Stimulated activated CD8-positive, alpha-beta memory T cell treated with anti-CD3 and anti-CD28 coated beads, Interleukin-2, amount 100 ng/mL, for 1 hour (primary cell): ENCODE data around the gene TRAF3IP1.
A peak's percentile ranks its signal among the peaks of the same experiment; 100 is the strongest.

Experiments used
- DNase-seq, 2 donors: peaks; one replicate each; pipeline ENCODE4 v3.0.0-alpha.2; 2020; ENCODE audit warnings: low read depth in 2 of 2

The TRAF3IP1 gene

DNA sequence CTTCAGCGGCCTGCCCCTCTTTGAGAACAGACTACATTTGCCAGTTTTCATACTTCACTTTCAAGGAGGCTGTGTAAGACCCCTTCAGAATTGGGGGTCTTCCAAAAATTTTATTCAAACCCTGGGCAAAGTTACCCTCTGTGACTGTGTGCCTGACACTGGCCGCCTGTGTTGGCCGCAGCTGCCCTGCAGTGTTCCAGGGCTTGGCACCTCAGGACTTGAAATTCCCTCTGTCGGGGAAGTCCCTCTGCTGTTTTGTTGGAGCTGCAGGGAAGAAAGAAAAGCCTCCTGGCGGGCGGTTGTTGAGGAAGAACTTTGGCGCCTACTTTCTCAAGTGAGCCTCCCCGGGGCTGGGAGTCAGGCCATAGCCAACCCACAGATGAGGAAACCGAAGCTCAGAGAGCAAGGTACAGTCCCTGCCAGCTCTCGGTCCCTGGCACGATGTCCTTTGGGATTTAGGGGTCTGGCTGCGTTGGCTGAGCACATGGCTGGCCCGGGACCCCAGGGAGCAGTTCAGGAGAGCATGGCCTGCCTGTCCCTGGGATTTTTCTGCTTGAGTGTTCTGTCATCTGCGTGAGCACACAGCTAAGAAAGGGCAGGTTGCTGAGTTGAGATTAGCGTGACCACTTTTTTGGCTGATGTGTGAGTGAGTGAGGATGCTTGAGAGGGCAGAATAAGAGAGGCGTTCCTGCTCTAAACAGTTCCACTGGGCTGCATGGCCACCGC is 88.5 kb downstream of the TRAF3IP1 start:
- DNase-seq: no peak

DNA sequence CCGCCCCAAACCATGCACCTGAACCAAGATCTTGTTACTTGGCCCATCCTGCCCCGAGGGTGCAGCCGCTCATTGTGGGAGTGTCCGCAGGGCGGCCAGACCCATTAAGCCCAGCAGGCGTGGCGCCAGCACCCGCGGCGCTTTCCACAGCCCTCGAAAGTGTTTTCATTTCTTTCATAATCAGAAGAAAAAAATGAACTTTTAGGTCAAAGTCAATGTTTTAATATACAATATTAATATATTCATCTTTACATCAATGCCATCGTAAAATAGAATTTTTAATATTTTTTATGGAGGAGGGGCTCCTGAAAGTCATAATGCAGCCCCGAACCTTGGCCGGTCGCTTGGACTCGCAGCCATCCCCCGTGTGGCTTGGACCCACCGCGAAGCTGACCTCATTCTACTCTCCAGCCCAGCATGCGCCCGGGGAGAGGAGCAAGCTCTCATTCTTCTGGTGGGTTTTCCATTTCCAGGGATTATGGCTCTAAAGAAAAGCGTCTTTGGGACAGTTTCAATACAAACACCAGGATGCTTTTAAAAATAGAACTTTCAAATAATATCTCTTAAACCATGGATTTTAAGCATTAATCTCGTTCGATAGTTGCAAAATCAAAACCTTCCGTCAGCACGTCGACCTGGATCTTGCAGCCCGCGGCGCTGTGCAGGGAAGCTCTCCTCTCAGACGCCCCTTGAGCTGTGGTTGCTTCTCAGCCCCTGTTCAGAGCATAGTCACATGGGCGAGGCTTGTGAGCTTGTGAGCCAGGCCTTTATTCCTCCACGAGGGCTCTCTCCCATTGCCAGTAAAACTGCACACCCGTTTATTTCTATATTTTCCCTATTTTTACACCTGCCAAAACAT is 89.3 kb downstream of the TRAF3IP1 start:
- no peak for DNase-seq

DNA sequence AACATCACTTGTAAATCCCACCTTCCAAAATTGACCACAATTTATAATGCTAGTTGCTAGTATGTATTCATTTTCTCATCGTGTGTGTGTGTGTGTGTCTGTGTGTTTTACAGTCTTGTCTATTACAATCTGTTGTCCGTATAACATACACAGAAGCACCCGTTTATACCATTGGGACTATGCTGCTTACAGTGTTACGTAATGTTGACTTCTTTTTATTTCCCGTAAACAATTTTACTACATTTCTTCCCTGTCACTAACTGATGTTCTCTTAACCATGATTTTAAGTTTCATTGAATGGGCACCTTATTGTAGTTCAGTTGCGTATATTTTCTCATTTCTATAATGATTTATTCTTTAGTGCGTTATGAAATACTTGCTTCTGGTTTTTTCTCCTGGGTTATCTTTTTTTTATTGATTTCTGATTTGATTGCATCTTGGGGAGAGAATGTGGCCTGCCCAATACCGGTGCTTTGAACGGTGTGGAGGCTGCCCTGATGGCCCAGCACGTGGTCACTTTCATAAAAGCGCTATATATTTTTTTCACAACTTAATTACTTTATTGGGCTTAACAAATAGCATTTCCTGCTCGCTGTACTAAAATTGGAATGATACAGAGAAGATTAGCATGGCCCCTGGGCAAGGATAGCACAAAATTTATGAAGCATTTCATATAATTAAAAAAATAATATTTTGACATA is 91.9 kb downstream of the TRAF3IP1 start:
- no peak for DNase-seq

DNA sequence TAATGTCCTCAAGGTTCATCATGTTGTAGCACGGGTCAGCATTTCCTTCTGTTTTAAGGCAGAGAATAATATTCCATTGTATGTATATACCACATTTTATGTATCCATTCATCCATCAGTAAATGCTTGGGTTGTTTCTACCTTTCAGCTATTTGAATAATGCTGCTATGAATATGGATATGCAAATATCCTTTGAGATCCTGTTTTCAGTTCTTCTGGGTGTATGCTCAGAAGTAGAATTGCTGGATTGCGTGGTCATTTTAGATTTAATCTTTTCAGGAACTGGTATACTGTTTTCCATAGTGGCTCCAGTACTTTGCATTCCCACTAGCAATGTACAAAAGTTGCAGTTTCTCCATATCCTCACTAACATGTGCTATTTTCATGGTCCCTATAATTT is 93.0 kb downstream of the TRAF3IP1 start:
- no peak for DNase-seq

DNA sequence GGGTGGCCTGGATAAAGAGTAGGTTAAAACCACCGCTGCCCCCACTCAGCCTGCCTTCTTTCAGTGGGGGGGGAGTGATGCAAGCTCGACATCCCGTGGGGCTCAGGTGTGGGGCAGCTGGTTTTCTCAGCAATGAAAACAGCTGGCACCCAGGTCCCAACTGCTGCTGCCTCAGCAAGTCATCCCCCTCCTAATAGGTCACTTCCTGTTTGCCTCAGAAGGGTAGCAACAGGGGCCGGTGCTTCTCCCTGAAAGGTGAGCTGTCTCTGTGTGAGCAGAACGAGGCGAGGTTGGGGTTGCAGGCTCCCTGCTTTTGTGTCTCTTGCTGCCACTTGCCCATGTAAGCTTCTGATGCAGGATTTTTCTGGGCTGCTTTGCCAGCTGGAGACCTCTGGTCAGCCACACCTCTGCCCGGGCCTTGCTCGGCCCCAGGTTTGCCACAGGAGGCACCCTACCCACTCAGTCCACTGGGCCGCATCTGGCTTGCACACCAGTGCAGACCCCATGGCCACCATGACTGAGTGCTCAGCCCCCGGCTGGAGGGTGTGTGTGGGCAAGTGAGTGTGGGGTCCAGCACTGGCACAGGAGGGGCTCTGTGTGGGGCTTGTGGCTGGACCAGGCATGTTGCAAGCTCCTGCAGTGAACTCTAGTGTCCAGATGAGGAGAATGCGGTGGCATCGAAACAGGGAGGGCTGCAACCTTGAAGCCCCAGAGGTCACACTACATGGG is 94.9 kb downstream of the TRAF3IP1 start:
- no peak for DNase-seq

DNA sequence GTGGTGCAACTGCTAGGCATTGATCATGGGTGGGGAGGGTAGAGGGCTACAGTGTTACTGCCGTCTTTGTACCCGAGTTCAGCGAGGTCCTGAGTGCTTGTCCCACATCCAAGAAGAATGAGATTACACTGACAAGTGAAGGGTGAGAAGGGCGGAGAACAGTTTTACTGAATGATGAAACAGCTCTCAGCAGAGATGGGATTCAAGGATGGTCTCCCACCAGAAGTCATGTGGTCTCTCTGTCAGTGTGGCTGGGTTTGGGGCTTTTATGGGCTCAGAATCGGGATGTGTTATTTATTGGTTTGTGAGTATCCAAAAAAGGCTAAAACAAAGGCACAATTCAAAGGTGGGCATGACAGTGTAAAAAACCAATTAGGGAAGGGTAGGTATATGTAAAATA is 95.6 kb downstream of the TRAF3IP1 start:
- no peak for DNase-seq

DNA sequence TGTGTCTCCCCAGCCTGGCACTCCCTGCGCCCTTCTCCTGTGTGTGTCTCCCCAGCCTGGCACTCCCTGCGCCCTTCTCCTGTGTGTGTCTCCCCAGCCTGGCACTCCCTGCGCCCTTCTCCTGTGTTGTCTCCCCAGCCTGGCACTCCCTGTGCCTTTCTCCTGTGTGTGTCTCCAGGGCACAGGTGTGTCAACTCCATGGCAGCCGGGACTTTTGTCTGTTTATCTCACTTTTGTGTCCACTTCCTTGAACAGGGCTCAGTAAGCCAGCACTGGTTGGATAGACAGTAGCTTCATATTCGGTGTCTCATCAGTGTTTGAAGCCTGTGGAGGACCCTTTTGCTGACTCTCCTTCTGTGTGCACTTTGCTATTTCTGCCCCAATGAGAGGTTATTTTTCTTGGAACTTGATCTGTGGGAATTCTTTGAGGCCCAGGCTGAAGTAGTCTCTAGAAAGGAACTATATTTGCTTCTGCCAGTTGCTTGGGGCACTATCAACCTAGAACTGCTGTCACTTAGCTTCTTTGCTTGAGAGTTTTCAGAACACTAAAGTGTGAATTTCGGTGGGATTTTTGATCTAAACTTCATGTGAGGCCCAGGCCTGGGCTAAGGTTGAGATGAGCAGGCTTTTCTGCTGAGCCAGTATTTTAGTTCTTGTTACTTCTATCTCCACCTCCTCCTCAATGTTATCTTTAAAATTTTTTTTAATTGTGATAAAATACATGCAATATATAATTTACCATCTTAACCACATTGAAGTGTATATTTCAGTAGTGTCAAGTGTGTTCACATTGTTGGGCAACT is 98.1 kb downstream of the TRAF3IP1 start:
- no peak for DNase-seq

DNA sequence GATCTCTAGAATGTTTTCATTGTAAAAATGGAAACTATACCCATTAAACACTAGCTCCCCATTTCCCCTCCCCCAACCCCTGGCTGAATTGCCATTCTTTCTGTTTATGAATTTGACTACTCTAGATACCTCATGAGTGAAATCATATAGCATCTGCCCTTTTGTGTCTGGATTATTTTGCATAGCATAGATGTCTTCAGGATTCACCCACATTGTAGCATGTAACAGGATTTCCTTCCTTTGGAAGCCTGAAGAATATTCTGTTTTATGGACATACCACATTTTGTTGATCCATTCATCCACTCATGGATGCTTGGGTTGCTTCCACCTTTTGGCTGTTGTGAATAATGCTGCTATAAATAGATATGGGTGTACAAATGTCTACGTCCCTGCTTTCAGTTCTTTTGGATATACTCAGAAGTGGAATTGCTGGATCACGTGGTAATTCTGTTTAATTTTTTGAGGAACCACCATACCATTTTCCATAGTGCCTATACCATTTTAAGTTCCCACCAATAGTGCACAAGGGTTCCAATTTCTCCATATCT is 98.8 kb downstream of the TRAF3IP1 start:
- no peak for DNase-seq

DNA sequence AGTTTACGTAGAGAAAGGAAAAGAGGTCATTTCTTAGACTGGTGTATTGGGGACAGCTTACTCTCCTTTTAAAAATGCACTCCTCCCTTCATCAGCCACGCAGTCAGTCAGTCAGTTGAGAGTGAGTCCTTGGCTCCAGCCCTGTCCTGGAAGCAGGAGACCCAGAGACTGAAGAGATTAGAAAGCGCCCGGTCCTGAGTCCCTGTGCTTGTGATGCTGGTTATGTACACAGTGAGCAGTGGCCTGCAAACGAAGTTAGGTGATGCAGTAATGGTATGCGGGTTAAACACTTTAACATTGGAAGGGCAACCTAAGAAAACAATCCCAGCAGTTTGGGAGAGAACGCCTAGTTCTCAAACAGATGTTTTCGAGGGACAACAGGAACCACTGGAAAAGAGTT is 100.1 kb downstream of the TRAF3IP1 start:
- DNase-seq: no peak

DNA sequence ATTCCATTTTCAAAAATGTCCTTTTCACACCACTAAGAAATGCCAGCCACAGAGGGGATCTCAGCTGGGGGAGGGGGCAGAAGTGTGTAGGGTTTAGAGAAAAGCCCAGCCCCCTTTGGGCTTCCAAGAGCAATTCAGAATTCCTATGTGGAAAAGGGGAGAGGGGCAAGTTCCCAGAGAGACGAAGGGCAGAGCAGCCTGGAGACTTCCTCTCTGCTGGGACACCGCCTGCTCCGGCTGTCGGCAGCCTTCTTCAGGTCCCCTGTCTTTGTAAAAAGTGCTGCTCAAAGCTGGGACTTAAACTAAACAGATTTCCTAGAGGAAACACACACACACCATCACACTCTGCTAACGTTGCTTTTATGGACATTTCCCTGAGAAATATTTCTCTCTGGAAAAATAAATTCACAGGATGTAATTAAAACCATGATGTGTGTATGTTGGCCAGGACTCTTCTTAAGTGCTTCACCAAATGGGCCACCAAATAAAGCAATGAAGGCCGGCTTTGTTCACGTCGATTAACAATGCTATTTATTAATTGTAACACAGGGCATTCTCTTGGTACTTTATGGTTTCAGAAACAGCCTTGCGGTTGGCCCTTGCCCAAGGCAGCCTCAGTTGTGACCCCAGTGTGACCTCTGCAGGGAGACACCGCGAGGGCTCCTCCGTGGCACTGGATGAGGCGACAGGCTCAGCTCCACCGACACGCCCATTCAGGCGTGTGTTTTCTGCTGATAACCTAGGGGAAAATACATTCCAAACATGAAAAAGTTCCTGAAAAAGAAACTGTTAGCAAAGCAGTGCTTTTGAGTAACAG is 100.8 kb downstream of the TRAF3IP1 start:
- DNase-seq: no peak

DNA sequence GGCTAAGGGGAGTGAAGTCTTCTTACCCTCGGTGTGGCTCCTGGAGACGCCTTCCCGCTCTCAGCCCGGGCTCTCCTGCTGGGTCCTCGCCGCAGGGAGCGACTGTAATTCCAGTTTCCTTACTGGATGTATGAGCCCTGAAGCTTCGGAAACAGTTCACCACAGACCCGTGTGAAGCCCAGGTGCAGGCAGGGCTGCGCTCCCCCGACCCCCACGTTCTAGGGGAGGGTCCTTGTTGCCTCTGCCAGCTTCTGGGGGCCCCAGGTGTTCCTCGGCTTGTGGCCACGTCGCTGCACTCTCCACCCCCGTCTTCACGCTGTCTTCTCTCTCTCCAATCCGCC is 101.3 kb downstream of the TRAF3IP1 start:
- DNase-seq: no peak

DNA sequence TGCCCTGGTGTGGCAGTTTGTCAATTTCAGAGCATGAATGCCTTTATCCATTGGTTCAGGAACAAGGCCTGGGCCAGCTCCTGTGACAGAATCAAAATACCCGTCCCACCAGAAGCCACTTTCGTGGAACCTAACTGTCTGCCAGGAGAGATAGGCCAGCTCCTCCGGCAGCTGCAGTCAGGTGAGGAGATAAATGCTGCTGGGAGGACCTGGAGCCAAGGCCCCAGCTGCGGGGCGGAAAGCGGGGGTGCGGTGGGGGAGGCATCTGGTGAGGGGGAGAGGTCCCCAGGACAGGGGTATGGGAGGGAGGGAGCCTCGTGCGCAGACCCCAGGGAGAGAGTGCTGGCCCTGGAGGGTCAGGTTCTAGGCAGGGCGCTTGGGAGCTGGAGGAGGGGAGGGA is 102.0 kb downstream of the TRAF3IP1 start:
- no peak for DNase-seq

DNA sequence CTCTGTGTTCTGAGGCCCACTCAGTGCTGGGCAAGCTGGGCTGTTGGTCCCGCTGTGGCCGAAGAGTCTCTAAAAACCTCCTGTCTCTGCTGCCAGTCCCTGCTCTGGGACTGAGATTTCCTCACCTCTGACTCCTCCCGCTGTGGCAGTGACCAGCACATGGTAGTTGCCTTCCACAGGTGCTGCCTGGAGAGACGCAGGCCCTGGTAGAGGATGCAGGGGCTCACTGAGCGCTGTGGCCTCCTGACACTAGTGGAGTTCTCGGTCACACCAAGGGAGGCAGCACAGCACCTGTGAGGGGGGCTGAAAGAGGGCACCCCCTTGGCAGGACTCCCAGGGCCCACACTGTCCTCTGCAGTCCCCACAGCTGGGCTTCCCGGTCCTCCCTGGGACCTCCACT is 102.6 kb downstream of the TRAF3IP1 start:
- no peak for DNase-seq

DNA sequence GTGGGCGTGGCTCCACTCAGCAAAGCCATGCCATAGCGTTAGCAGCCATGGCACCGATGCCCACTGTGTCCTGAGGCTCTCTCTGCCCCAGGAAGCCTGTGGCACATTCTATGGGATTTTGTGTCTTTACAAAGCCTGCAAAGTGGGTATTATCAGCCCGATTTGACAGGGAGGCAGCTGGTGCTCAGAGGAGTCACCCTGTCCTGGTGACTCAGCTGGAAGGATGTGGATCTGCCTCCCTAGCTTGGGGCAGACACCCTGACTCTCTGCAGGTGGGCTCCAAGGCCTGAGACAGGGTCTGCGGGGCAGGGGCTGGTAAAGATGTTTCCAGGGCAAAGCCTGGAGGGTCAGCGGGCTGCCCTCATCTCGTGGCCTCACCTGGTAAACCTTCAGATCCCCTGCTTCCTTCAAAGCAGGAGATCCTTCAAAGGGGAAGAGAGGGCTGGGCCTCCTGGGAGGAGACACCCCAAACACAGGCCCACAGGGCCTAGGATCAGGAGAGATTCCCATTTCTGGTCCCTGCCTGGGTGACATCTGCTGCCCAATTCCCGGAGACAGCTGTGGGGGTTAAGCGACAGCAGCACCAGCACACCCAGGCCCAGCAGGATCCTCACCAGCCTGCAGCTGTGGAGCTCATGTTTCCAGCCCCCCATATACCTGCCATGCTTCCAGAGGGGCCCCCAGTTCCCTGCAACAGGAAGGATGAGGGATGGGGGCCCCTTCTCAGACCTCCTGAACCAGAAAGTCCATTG is 103.4 kb downstream of the TRAF3IP1 start:
- DNase-seq: no peak

DNA sequence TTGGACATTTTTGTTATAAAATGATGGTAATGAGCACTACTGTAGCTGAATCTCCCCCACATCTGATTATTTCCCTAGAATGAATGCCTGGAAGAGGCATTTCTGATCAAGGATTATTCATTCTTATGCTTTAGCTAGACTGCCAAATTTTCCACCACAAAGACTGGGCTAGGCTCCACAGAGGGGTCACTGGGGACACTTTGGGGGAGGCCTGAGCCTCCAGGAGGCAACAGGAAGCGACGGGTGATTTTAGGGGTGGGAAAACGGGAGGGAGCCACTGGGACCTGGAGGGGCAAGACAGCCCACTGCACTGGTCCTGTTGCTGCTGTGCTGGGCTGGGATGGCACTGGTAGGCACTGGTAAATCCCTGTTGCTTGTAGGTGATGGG is 104.0 kb downstream of the TRAF3IP1 start:
- DNase-seq: no peak

DNA sequence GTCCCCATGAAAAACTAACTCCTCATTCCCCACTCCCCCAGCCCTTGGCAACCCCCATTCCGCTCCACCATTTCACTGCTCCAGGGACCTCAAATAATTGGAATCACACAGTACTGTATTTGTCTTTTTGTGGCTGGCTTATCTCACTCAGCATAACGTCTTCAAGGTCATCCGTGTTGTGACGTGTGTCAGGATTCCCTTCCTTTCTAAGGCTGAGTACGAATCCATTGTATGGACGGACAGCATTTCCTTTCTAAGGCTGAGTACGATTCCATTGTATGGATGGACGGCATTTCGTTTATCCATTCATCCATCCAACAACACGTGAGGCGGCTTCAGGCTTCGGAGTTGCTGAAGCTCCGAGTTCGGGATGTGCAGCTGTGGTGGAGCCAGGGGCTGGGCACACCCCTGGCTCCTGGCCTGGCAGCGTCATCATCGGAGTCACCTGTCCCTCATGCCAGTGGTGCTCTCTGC is 105.2 kb downstream of the TRAF3IP1 start:
- DNase-seq: no peak

DNA sequence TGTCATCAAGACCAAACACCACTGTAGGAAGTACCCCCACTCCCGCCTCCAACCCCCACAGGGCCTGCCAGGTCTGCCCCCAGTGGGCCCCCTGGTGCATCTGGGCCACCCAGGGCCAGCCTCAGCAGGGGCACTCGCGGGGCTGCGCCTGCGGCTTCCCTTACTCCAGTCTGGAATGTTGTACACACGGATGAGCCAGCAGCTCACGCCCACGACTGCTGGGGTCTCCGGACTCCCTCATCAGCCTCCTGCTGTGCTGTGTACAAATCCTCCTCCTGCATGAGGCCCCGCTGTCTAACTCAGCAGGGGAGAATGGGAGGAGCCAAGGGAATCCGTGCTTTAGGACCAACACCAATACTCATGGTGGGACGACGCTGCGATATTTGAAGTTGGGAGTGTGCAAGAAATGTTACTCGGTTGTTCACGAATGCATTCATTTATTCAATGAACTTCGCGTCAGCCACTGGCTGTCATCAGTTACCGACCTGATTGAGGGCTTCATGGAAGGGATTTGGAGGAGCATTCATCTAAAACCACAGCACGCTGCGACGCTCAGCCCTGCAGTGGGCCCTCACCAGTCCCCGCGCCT is 105.8 kb downstream of the TRAF3IP1 start:
- no peak for DNase-seq

DNA sequence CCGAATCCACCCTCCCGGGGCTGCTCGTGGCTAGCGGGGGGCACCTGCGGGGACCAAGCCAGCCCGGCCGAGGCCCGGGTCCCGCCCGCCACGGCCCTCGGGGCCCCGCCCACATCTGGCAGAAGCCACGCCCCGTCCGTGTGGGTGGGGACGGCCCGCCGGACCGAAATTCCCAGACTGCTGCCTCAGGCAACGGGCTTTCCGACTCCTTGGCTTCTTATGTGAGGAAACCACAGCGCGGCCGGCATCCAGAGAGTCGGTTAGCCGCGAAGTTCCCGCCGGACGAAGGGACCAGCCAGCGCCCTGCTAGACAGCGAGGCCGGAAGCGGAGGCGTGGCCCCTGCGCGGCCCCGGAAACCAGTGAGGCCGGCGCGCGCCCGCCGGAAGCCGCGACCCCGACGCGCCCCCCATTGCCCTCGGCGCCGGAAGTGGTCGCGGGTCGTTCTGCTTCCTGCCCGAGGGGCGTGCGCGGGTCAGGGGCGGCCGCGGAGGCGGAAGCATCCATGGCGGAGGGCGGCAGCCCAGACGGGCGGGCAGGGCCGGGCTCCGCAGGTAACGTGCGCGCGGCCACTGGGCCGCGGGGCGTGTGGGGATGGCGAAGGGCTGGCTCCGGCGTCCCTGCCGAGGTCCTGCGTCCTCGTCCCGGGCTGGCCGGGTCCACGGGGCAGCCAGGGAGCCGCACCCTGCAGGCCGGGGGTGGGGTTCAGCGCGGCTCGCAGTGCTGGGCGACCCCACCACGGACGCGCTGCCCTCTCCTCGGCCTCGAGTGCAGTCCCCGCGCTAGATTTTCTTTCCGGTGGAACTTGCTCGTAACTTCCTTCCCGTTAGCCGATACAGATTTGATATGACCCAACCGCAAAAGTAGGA is 106.5 kb downstream of the TRAF3IP1 start, which contains the start of gene ASB1:
Gene ASB1 (plus strand): TSS at position 360 of the 867 bp plus-strand sequence. CDS start 144 bp downstream, at position 504.
- peak; percentile 59 to 67 for DNase-seq
